ENCODE results near the gene SLC9A5. TPM values are rescaled to one million over a fixed set of nuclear protein-coding genes. Genes with fewer than 3 reads are reported as not detected.

The SLC9A5 gene
- total and polyA plus RNA-seq, 2 experiments from 2014 or later, result 4.5 to 5.4 TPM

GRCh38 chr16:67228034-67228785, 20.6 kb upstream of the SLC9A5 start:
- no peaks in the 10 kb centered on the region for H3K9me3 Mint-ChIP-seq
- no peak for DNase-seq (ENCODE audit: low spot score)
- peaks cover 3% of the 10 kb centered on the region; the same call in 1 of the 2 replicates for H3K4me1 ChIP-seq (ENCODE audit: insufficient read depth)
- H3K4me2 ChIP-seq, result peak overlapping the region; percentile 93
- H3F3A ChIP-seq (replicated peaks; ENCODE audit: low read depth), result no peaks in the 10 kb centered on the region
- peaks cover 17% of the 10 kb centered on the region for H3K27me3 Mint-ChIP-seq (ENCODE audit: insufficient read depth, low read depth, poor library complexity)
- H2AFZ ChIP-seq, result no peak overlapping the region
- no peaks in the 10 kb centered on the region for H3K27me3 ChIP-seq (ENCODE audit: insufficient read depth)
- no peak overlapping the region for H3K27ac Mint-ChIP-seq
- peaks cover 9% of the 10 kb centered on the region; the same call in 1 of the 2 replicates for H3K36me3 ChIP-seq (ENCODE audit: insufficient read depth)
- H3K9me2 ChIP-seq (ENCODE audit: insufficient read depth), result no peaks in the 10 kb centered on the region
- H3K4me1 Mint-ChIP-seq, result peaks cover 14% of the 10 kb centered on the region
- no peak for ATAC-seq
- H3K27ac ChIP-seq (ENCODE audit: low read depth), result no peak overlapping the region
- H4K20me1 ChIP-seq (replicated peaks; ENCODE audit: insufficient read depth), result peaks cover 5% of the 10 kb centered on the region; the same call in 1 of the 2 replicates
- peaks cover 49% of the 10 kb centered on the region for H3K36me3 Mint-ChIP-seq (ENCODE audit: low read depth)
- peaks cover 11% of the 10 kb centered on the region for H3K79me2 ChIP-seq (replicated peaks; ENCODE audit: insufficient read depth)
- TF ChIP-seq POLR2AphosphoS5 (IDR thresholded peaks at IDR 0.05; ENCODE audit: low read depth), result 0 out of 2 replicates have a peak, but pooled peaks have one; percentile 11
- TF ChIP-seq EZH2 (IDR thresholded peaks at IDR 0.05; ENCODE audit: low read depth, unreplicated experiment), result no peak
- peak overlapping the region; percentile 86 for H3K4me3 ChIP-seq
- peak overlapping the region; percentile 97 for H3K4me3 Mint-ChIP-seq

- H3K4me3 ChIP-seq, result no peak overlapping the region
- H3K4me3 Mint-ChIP-seq, result peak overlapping the region; percentile 51
- no peaks in the 10 kb centered on the region for H3K27me3 ChIP-seq (ENCODE audit: insufficient read depth)
- no peaks in the 10 kb centered on the region for H3K9me3 Mint-ChIP-seq
- no peak overlapping the region for H3K27ac Mint-ChIP-seq
- H3K36me3 ChIP-seq (ENCODE audit: insufficient read depth), result peaks cover 9% of the 10 kb centered on the region; the same call in 1 of the 2 replicates
- H2AFZ ChIP-seq, result no peak overlapping the region
- H3F3A ChIP-seq (replicated peaks; ENCODE audit: low read depth), result no peaks in the 10 kb centered on the region
- TF ChIP-seq POLR2AphosphoS5 (IDR thresholded peaks at IDR 0.05; ENCODE audit: low read depth), result 0 out of 2 replicates have a peak, but pooled peaks have one; percentile 9
- TF ChIP-seq EZH2phosphoT487 (IDR thresholded peaks at IDR 0.05; ENCODE audit: unreplicated experiment), result no peak
- H3K27me3 Mint-ChIP-seq (ENCODE audit: insufficient read depth, low read depth, poor library complexity), result peaks cover 17% of the 10 kb centered on the region
- no peaks in the 10 kb centered on the region for H3K9me2 ChIP-seq (ENCODE audit: insufficient read depth)
- H3K4me1 Mint-ChIP-seq, result peaks cover 14% of the 10 kb centered on the region
- ATAC-seq, result no peak
- DNase-seq (ENCODE audit: low spot score), result no peak
- peaks cover 56% of the 10 kb centered on the region for H3K36me3 Mint-ChIP-seq (ENCODE audit: low read depth)
- no peak overlapping the region for H3K4me2 ChIP-seq
- peaks cover 3% of the 10 kb centered on the region; the same call in 1 of the 2 replicates for H3K4me1 ChIP-seq (ENCODE audit: insufficient read depth)
- H3K27ac ChIP-seq (ENCODE audit: low read depth), result no peak overlapping the region
- peaks cover 5% of the 10 kb centered on the region; the same call in 1 of the 2 replicates for H4K20me1 ChIP-seq (replicated peaks; ENCODE audit: insufficient read depth)
- H3K79me2 ChIP-seq (replicated peaks; ENCODE audit: insufficient read depth), result peaks cover 11% of the 10 kb centered on the region
Observed at GRCh38 chr16:67228905-67229304, 19.9 kb upstream of the SLC9A5 start.

GRCh38 chr16:67229906-67230808, 18.6 kb upstream of the SLC9A5 start:
- no peak overlapping the region for H3K4me3 ChIP-seq
- Mint-ChIP-seq H3K36me3 (ENCODE audit: low read depth) (peaks cover 61% of the 10 kb centered on the region), H3K4me1 (peaks cover 14% of the 10 kb centered on the region), H3K9me3 (no peaks in the 10 kb centered on the region), H3K27ac (no peak overlapping the region), H3K4me3 (no peak overlapping the region; the same call in 2 of the 3 replicates), H3K27me3 (ENCODE audit: insufficient read depth, low read depth, poor library complexity) (peaks cover 15% of the 10 kb centered on the region)
- H3K27ac ChIP-seq (ENCODE audit: low read depth), result no peak overlapping the region
- H3K36me3 ChIP-seq (ENCODE audit: insufficient read depth), result peaks cover 9% of the 10 kb centered on the region; the same call in 1 of the 2 replicates
- H3K27me3 ChIP-seq (ENCODE audit: insufficient read depth), result no peaks in the 10 kb centered on the region
- no peak for DNase-seq (ENCODE audit: low spot score)
- H3K9me2 ChIP-seq (ENCODE audit: insufficient read depth), result no peaks in the 10 kb centered on the region
- H3K4me2 ChIP-seq, result no peak overlapping the region
- peaks cover 5% of the 10 kb centered on the region; the same call in 1 of the 2 replicates for H4K20me1 ChIP-seq (replicated peaks; ENCODE audit: insufficient read depth)
- no peak for ATAC-seq
- no peak overlapping the region for H2AFZ ChIP-seq
- H3K4me1 ChIP-seq (ENCODE audit: insufficient read depth), result peaks cover 3% of the 10 kb centered on the region; the same call in 1 of the 2 replicates
- H3K79me2 ChIP-seq (replicated peaks; ENCODE audit: insufficient read depth), result peaks cover 11% of the 10 kb centered on the region
- no peaks in the 10 kb centered on the region for H3F3A ChIP-seq (replicated peaks; ENCODE audit: low read depth)
- TF ChIP-seq STAT1 (IDR thresholded peaks at IDR 0.05; ENCODE audit: unreplicated experiment) (no peak), ZNF114 (CRISPR knock-in tag; IDR thresholded peaks at IDR 0.05) (no peak), CTCF (conservative IDR thresholded peaks at IDR 0.05; ENCODE audit: low read depth in 2 of 2) (no peak), EZH2 (IDR thresholded peaks at IDR 0.05; ENCODE audit: low read depth, unreplicated experiment) (no peak), POLR2AphosphoS5 (IDR thresholded peaks at IDR 0.05; ENCODE audit: low read depth) (no peak), CREB1 (CRISPR knock-in tag; IDR thresholded peaks at IDR 0.05; ENCODE audit: low read depth) (no peak), NANOG (IDR thresholded peaks at IDR 0.05; ENCODE audit: borderline replicate concordance) (no peak), ZNF331 (CRISPR knock-in tag; IDR thresholded peaks at IDR 0.05; ENCODE audit: low read depth) (no peak), ETS1 (IDR thresholded peaks at IDR 0.05) (no peak), JUNB (IDR thresholded peaks at IDR 0.05; ENCODE audit: unreplicated experiment) (no peak)
